ENCODE data around the gene RBM20. TPM values are rescaled to one million over a fixed set of nuclear protein-coding genes. Genes with fewer than 3 reads are reported as not detected.

The RBM20 gene
- total and polyA plus RNA-seq, 10 of the 15 experiments (the other 5 are each of a cell fraction or from before 2014, with no cell fraction given) = 0.04 to 0.26 (median 0.15) TPM

DNA sequence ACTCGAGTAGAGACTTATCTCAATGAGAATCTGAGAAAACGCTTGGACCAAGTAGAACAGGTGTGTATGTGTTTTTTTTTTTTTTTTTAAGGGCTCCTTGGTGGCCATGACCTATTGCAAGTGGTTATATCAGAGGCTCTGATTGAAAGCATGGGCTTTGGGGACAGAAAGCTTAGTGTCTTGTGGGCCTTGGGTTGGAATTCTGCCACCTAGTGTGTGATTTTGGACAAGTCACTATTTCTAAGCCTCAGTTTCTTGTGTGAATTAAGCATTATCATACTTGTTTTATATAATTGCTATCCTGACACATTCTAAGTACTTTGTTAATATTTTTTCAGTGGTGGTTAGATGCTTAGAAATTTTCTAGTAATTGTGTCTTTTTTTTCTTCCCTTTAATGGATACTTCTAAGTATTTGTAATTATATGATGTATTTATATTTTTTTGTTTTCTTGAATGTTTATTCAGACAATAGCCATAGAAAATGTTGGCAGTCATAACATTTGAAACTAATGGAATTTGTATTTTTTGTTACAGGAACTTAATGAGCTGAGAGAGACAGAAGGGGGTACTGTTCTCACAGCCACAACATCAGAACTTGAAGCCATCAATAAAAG lies 43.5 kb upstream of the RBM20 start (continued):
- TF ChIP-seq RAD21 (IDR thresholded peaks at IDR 0.05; ENCODE audit: insufficient read depth, low read depth, low read length) (peak; percentile 54; the same call in 1 of the 2 replicates), POLR2AphosphoS5 (IDR thresholded peaks at IDR 0.05; ENCODE audit: low read length) (no peak), SP1 (IDR thresholded peaks at IDR 0.05; ENCODE audit: low read depth, low read length) (no peak), ZNF274 (IDR thresholded peaks at IDR 0.05; ENCODE audit: insufficient read depth, insufficient read length) (no peak), SUZ12 (IDR thresholded peaks at IDR 0.05; ENCODE audit: unreplicated experiment) (no peak), ZSCAN29 (IDR thresholded peaks at IDR 0.05) (no peak), TAF1 (IDR thresholded peaks at IDR 0.05; ENCODE audit: borderline replicate concordance, low read depth, low read length) (no peak), RUNX3 (IDR thresholded peaks at IDR 0.05; ENCODE audit: low read length) (0 out of 2 replicates have a peak, but pooled peaks have one; percentile 12), NFIC (IDR thresholded peaks at IDR 0.05; ENCODE audit: low read depth, low read length) (no peak), DPF2 (IDR thresholded peaks at IDR 0.05) (no peak)
- TF ChIP-seq, protein P1, sequence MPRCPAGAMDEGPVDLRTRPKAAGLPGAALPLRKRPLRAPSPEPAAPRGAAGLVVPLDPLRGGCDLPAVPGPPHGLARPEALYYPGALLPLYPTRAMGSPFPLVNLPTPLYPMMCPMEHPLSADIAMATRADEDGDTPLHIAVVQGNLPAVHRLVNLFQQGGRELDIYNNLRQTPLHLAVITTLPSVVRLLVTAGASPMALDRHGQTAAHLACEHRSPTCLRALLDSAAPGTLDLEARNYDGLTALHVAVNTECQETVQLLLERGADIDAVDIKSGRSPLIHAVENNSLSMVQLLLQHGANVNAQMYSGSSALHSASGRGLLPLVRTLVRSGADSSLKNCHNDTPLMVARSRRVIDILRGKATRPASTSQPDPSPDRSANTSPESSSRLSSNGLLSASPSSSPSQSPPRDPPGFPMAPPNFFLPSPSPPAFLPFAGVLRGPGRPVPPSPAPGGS (IDR thresholded peaks at IDR 0.05; ENCODE audit: borderline replicate concordance, insufficient read depth, low read depth, low read length, poor library complexity, severe bottlenecking) = no peak
- TF ChIP-seq, protein P2, sequence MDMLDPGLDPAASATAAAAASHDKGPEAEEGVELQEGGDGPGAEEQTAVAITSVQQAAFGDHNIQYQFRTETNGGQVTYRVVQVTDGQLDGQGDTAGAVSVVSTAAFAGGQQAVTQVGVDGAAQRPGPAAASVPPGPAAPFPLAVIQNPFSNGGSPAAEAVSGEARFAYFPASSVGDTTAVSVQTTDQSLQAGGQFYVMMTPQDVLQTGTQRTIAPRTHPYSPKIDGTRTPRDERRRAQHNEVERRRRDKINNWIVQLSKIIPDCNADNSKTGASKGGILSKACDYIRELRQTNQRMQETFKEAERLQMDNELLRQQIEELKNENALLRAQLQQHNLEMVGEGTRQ (IDR thresholded peaks at IDR 0.05; ENCODE audit: borderline replicate concordance, low read depth, low read length) = no peak
- TF ChIP-seq, protein P3, sequence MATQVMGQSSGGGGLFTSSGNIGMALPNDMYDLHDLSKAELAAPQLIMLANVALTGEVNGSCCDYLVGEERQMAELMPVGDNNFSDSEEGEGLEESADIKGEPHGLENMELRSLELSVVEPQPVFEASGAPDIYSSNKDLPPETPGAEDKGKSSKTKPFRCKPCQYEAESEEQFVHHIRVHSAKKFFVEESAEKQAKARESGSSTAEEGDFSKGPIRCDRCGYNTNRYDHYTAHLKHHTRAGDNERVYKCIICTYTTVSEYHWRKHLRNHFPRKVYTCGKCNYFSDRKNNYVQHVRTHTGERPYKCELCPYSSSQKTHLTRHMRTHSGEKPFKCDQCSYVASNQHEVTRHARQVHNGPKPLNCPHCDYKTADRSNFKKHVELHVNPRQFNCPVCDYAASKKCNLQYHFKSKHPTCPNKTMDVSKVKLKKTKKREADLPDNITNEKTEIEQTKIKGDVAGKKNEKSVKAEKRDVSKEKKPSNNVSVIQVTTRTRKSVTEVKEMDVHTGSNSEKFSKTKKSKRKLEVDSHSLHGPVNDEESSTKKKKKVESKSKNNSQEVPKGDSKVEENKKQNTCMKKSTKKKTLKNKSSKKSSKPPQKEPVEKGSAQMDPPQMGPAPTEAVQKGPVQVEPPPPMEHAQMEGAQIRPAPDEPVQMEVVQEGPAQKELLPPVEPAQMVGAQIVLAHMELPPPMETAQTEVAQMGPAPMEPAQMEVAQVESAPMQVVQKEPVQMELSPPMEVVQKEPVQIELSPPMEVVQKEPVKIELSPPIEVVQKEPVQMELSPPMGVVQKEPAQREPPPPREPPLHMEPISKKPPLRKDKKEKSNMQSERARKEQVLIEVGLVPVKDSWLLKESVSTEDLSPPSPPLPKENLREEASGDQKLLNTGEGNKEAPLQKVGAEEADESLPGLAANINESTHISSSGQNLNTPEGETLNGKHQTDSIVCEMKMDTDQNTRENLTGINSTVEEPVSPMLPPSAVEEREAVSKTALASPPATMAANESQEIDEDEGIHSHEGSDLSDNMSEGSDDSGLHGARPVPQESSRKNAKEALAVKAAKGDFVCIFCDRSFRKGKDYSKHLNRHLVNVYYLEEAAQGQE (IDR thresholded peaks at IDR 0.05; ENCODE audit: low read depth, low read length) = no peak
- TF ChIP-seq, protein P4, sequence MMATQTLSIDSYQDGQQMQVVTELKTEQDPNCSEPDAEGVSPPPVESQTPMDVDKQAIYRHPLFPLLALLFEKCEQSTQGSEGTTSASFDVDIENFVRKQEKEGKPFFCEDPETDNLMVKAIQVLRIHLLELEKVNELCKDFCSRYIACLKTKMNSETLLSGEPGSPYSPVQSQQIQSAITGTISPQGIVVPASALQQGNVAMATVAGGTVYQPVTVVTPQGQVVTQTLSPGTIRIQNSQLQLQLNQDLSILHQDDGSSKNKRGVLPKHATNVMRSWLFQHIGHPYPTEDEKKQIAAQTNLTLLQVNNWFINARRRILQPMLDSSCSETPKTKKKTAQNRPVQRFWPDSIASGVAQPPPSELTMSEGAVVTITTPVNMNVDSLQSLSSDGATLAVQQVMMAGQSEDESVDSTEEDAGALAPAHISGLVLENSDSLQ (IDR thresholded peaks at IDR 0.05) = peak; percentile 56; the same call in 1 of the 2 replicates
- TF ChIP-seq, protein P5, sequence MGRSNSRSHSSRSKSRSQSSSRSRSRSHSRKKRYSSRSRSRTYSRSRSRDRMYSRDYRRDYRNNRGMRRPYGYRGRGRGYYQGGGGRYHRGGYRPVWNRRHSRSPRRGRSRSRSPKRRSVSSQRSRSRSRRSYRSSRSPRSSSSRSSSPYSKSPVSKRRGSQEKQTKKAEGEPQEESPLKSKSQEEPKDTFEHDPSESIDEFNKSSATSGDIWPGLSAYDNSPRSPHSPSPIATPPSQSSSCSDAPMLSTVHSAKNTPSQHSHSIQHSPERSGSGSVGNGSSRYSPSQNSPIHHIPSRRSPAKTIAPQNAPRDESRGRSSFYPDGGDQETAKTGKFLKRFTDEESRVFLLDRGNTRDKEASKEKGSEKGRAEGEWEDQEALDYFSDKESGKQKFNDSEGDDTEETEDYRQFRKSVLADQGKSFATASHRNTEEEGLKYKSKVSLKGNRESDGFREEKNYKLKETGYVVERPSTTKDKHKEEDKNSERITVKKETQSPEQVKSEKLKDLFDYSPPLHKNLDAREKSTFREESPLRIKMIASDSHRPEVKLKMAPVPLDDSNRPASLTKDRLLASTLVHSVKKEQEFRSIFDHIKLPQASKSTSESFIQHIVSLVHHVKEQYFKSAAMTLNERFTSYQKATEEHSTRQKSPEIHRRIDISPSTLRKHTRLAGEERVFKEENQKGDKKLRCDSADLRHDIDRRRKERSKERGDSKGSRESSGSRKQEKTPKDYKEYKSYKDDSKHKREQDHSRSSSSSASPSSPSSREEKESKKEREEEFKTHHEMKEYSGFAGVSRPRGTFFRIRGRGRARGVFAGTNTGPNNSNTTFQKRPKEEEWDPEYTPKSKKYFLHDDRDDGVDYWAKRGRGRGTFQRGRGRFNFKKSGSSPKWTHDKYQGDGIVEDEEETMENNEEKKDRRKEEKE (IDR thresholded peaks at IDR 0.05) = no peak
- TF ChIP-seq, protein P6, sequence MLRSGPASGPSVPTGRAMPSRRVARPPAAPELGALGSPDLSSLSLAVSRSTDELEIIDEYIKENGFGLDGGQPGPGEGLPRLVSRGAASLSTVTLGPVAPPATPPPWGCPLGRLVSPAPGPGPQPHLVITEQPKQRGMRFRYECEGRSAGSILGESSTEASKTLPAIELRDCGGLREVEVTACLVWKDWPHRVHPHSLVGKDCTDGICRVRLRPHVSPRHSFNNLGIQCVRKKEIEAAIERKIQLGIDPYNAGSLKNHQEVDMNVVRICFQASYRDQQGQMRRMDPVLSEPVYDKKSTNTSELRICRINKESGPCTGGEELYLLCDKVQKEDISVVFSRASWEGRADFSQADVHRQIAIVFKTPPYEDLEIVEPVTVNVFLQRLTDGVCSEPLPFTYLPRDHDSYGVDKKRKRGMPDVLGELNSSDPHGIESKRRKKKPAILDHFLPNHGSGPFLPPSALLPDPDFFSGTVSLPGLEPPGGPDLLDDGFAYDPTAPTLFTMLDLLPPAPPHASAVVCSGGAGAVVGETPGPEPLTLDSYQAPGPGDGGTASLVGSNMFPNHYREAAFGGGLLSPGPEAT (IDR thresholded peaks at IDR 0.05; ENCODE audit: low read depth) = no peak

Data from GM12878 (cell line).